PC-3 (cell line): Measurements from ENCODE around the gene DCLK1. TPM values are rescaled to one million over a fixed set of nuclear protein-coding genes. Genes with fewer than 3 reads are reported as not detected.

ENCODE experiments used
- ATAC-seq: fragments of 200-7000 bp; cut with Tn5 transposase; 2 replicates; pipeline ENCODE4 v1.9.1; 2020; ENCODE audit warnings: mild to moderate bottlenecking, moderate library complexity
- BruUV-seq: library from RNA; stranded (reverse); fragments of 400-500 nt; replicated peaks from 2 replicates; lab custom pipeline; 2021; lab: Mats Ljungman, UMichigan
- CTCF ChIA-PET: fragments of 300-600 bp; sonication (Branson Sonifier 250); formaldehyde crosslinking; loops from one replicate; lab custom pipeline; 2022; ENCODE audit warnings: antibody characterized with exemption; lab: Charles Lee
- POLR2A ChIA-PET: fragments of 300-600 bp; sonication (Branson Sonifier 250); formaldehyde crosslinking; loops from one replicate; lab custom pipeline; 2022; ENCODE audit warnings: antibody characterized with exemption; ENCODE audit not compliant: unreplicated experiment; lab: Charles Lee
- DNase-seq: peaks from one replicate; pipeline ENCODE4 v3.0.0-alpha.2; 2015
- H2AFZ ChIP-seq: fragments of 300-600 bp; sonication (generic); 2 replicates; pipeline ENCODE4 v1.6.0; 2016; ENCODE audit warnings: antibody characterized with exemption, low read length
- H3F3A ChIP-seq: fragments of 300-600 bp; sonication (generic); one replicate; pipeline ENCODE4 v1.6.0; 2017; ENCODE audit warnings: antibody characterized with exemption, low read length, control low read depth, mild to moderate bottlenecking; ENCODE audit not compliant: unreplicated experiment
- H3K27ac ChIP-seq: fragments of 300-600 bp; sonication (generic); 2 replicates; pipeline ENCODE4 v1.5.1; 2016; ENCODE audit warnings: mild to moderate bottlenecking, low read length
- H3K27me3 ChIP-seq: fragments of 300-600 bp; sonication (generic); 2 replicates; pipeline ENCODE4 v1.6.1; 2016; ENCODE audit warnings: low read length, mixed read lengths
- H3K36me3 ChIP-seq: fragments of 300-600 bp; sonication (generic); 2 replicates; pipeline ENCODE4 v1.6.1; 2016; ENCODE audit warnings: low read depth, mixed run types, low read length, mixed read lengths
- H3K4me1 ChIP-seq: fragments of 300-600 bp; sonication (generic); 2 replicates; pipeline ENCODE4 v1.5.1; 2016; ENCODE audit warnings: low read length; ENCODE audit not compliant: insufficient read depth
- H3K4me2 ChIP-seq: fragments of 300-600 bp; sonication (generic); 2 replicates; pipeline ENCODE4 v1.6.0; 2016; ENCODE audit warnings: low read length
- H3K4me3 ChIP-seq: fragments of 300-600 bp; sonication (generic); 2 replicates; pipeline ENCODE4 v1.5.1; 2016; ENCODE audit warnings: mild to moderate bottlenecking, low read length, mixed read lengths
- H3K79me2 ChIP-seq: fragments of 300-600 bp; sonication (generic); 2 replicates; pipeline ENCODE4 v1.6.1; 2017; ENCODE audit warnings: low read length, mixed read lengths
- H3K9ac ChIP-seq: fragments of 300-600 bp; sonication (generic); 2 replicates; pipeline ENCODE4 v1.6.0; 2016; ENCODE audit warnings: mild to moderate bottlenecking, low read length
- H3K9me2 ChIP-seq: fragments of 300-600 bp; sonication (generic); replicated peaks from 2 replicates; pipeline ENCODE4 v1.6.1; 2016; ENCODE audit warnings: mixed run types, low read length, mixed read lengths
- H3K9me3 ChIP-seq: fragments of 300-600 bp; sonication (generic); 2 replicates; pipeline ENCODE4 v1.6.1; 2016; ENCODE audit warnings: low read length, mixed read lengths
- H4K20me1 ChIP-seq: fragments of 300-600 bp; sonication (generic); 2 replicates; pipeline ENCODE4 v1.6.1; 2016; ENCODE audit warnings: low read length, mixed read lengths
- EZH2 ChIP-seq: fragments of 300-600 bp; sonication (generic); IDR thresholded peaks from one replicate; pipeline ENCODE4 v1.6.1; 2017; ENCODE audit warnings: antibody characterized with exemption, mild to moderate bottlenecking, low read length; ENCODE audit not compliant: unreplicated experiment
- EZH2phosphoT487 ChIP-seq: fragments of 300-600 bp; sonication (generic); IDR thresholded peaks from 2 replicates; pipeline ENCODE4 v1.6.1; 2018; ENCODE audit warnings: mild to moderate bottlenecking, antibody characterized with exemption, low read length, borderline replicate concordance
- intact Hi-C: fragments of 100-400 bp; cut with micrococcal nuclease; formaldehyde crosslinking; loops from 2 replicates; pipeline ENCODE4 v1.9.0; 2023
- total RNA-seq: library from RNA; depleted of rRNA; stranded (reverse); fragments of >200 nt; gene quantifications from 2 replicates; pipeline ENCODE4 v1.2.3, GENCODE V29; 2014
- TF ChIP-seq, protein P1 (sequence below): fragments of 300-600 bp; sonication (generic); conservative IDR thresholded peaks from 2 replicates; pipeline ENCODE4 v1.5.1; 2017; ENCODE audit warnings: antibody characterized with exemption, low read depth, mild to moderate bottlenecking, low read length

The DCLK1 gene
- total RNA-seq, 1 experiment from 2014 or later = not detected

DNA sequence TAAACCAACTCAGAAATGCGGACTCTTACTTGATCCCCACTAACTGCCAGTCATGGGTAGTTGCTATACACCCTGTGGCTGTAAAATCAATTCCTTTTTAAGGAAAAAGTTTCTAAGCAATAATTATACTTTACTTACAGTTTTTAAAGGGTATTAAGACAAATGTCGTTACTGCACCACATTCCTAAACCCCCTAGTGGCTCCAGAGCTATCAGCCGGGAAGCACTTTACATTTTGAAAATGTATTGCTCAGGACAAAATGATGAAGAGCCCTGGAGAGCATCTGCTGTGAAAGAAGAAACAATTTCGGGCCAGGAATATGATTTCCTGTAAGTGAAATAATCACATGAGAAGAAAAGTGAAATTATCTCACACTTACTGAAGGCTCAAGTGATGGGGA lies 36.7 kb downstream of the DCLK1 start:
- POLR2A ChIA-PET = no interaction called here
- Histone ChIP-seq H3K4me1 (no peaks in the 10 kb centered on the region), H3K36me3 (no peaks in the 10 kb centered on the region), H2AFZ (no peak overlapping the region), H3K27ac (no peak overlapping the region), H3K9me3 (no peaks in the 10 kb centered on the region), H3K27me3 (0 out of 2 replicates have a peak, but pooled peaks cover 4% of the 10 kb centered on the region), H4K20me1 (no peaks in the 10 kb centered on the region), H3K4me2 (no peak overlapping the region), H3K79me2 (no peaks in the 10 kb centered on the region), H3F3A (no peaks in the 10 kb centered on the region), H3K4me3 (no peak overlapping the region), H3K9ac (no peak overlapping the region), H3K9me2 (no peaks in the 10 kb centered on the region)
- CTCF ChIA-PET = no interaction called here
- no TSS peak for BruUV-seq
- no peak for TF ChIP-seq EZH2phosphoT487
- ATAC-seq (no peak), DNase-seq (no peak)
- intact Hi-C loops = no loop called here

DNA sequence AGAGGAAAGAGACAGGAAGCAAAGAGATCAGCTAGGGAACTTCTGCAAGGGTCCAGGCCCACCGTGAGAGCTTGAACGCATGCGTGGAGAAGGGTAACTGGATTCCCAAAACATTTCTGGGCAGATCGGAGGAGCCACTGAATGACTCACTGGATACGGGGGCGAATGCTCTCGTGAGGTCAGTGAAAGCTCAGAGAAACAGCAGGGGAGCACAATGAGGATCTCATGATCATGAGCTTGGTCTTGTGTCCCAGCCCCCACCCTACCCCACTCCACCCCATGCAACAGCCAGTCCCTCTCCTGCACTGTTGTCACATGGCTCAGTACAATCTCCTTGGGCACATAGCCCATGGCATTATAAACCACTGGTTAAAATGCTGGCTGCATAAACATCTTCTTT lies 40.6 kb downstream of the DCLK1 start:
- Histone ChIP-seq H3K4me1 (no peaks in the 10 kb centered on the region), H3K27ac (no peak overlapping the region), H3K9ac (no peak overlapping the region), H3F3A (no peaks in the 10 kb centered on the region), H3K9me2 (no peaks in the 10 kb centered on the region), H4K20me1 (no peaks in the 10 kb centered on the region), H2AFZ (no peak overlapping the region), H3K4me3 (no peak overlapping the region), H3K79me2 (no peaks in the 10 kb centered on the region), H3K36me3 (no peaks in the 10 kb centered on the region), H3K9me3 (no peaks in the 10 kb centered on the region), H3K4me2 (no peak overlapping the region), H3K27me3 (0 out of 2 replicates have a peak, but pooled peaks cover 4% of the 10 kb centered on the region)
- no peak for ATAC-seq
- ChIA-PET CTCF (no interaction called here), POLR2A (no interaction called here)
- intact Hi-C loops = no loop called here
- TF ChIP-seq, protein P1, sequence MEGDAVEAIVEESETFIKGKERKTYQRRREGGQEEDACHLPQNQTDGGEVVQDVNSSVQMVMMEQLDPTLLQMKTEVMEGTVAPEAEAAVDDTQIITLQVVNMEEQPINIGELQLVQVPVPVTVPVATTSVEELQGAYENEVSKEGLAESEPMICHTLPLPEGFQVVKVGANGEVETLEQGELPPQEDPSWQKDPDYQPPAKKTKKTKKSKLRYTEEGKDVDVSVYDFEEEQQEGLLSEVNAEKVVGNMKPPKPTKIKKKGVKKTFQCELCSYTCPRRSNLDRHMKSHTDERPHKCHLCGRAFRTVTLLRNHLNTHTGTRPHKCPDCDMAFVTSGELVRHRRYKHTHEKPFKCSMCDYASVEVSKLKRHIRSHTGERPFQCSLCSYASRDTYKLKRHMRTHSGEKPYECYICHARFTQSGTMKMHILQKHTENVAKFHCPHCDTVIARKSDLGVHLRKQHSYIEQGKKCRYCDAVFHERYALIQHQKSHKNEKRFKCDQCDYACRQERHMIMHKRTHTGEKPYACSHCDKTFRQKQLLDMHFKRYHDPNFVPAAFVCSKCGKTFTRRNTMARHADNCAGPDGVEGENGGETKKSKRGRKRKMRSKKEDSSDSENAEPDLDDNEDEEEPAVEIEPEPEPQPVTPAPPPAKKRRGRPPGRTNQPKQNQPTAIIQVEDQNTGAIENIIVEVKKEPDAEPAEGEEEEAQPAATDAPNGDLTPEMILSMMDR = no peak
- no peak for TF ChIP-seq EZH2
- TF ChIP-seq EZH2phosphoT487 = no peak
- BruUV-seq = no TSS peak
- DNase-seq = no peak

DNA sequence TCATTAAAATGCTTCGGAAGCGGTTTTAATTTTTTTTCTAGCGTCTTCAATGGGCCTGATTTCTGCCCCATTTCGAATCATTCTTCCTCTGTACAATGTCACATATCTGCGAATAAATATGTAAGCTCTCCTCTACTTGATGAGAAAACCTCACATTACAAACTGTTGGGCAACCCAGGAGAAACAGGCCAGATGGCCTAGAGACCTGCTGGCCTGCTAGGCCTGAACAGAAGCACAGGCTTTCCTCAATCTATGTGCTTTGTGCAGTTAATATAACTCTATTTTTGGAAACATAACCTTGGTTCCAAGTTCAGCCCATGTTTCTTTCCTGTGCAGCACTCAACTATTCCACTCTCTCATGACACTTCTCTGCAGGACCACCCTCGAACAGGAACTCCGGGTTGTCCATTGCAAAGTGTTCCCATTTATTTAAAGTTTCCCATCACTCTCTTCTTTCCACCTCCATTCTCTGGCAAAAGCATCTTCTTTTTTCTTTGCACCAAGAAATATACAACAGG lies 42.0 kb downstream of the DCLK1 start:
- H3K4me1 ChIP-seq = no peaks in the 10 kb centered on the region
- H2AFZ ChIP-seq = no peak overlapping the region
- ChIA-PET POLR2A (no interaction called here), CTCF (no interaction called here)
- intact Hi-C loops = no loop called here
- H3K4me3 ChIP-seq = no peak overlapping the region
- no peaks in the 10 kb centered on the region for H3K9me3 ChIP-seq
- H4K20me1 ChIP-seq = no peaks in the 10 kb centered on the region
- BruUV-seq = no TSS peak
- 0 out of 2 replicates have a peak, but pooled peaks cover 5% of the 10 kb centered on the region for H3K27me3 ChIP-seq
- H3K27ac ChIP-seq = no peak overlapping the region
- no peak overlapping the region for H3K4me2 ChIP-seq
- no peak overlapping the region for H3K9ac ChIP-seq
- H3K36me3 ChIP-seq = no peaks in the 10 kb centered on the region
- TF ChIP-seq EZH2phosphoT487 (no peak), EZH2 (no peak)
- TF ChIP-seq, protein P1 = no peak
- H3F3A ChIP-seq = no peaks in the 10 kb centered on the region
- no peaks in the 10 kb centered on the region for H3K79me2 ChIP-seq
- DNase-seq = no peak
- ATAC-seq = no peak
- H3K9me2 ChIP-seq = no peaks in the 10 kb centered on the region
